ACHN (cell line): ENCODE measurements around the gene TMED5.

Experiments used
- DNase-seq: peaks from one replicate; pipeline ENCODE4 v3.0.0-alpha.2; 2015
- in situ Hi-C: cut with HindIII; loops from 2 replicates; pipeline ENCODE4 v1.10.0; 2017; ENCODE audit warnings: low sequenced_read_pairs, low pct_ligation_motif_present, low pct_unique_long_range_greater_than_20kb

The TMED5 gene

GRCh38 chr1:93137604-93138292 lies 42.5 kb downstream of the TMED5 start:
- in situ Hi-C loops = no loop called here
- DNase-seq = no peak

- DNase-seq = no peak
- in situ Hi-C loops = no loop called here
Observed at GRCh38 chr1:93136445-93136844, 43.8 kb downstream of the TMED5 start.

- in situ Hi-C loops = no loop called here
Observed at GRCh38 chr1:93132638-93133037, 47.6 kb downstream of the TMED5 start.

GRCh38 chr1:93129507-93130099 lies 50.6 kb downstream of the TMED5 start:
- DNase-seq = no peak

More at GRCh38 chr1:93132638-93133037, 47.6 kb downstream of the TMED5 start:
- no peak for DNase-seq

GRCh38 chr1:93124556-93125355 lies 55.5 kb downstream of the TMED5 start:
- no peak for DNase-seq
- in situ Hi-C loops = no loop called here

More at GRCh38 chr1:93129507-93130099, 50.6 kb downstream of the TMED5 start:
- in situ Hi-C loops = no loop called here

- no peak for DNase-seq
- in situ Hi-C loops = no loop called here
Observed at GRCh38 chr1:93123201-93123783, 56.9 kb downstream of the TMED5 start.

GRCh38 chr1:93120614-93121013 lies 59.6 kb downstream of the TMED5 start:
- no peak for DNase-seq
- in situ Hi-C loops = no loop called here

GRCh38 chr1:93114391-93114790 lies 65.8 kb downstream of the TMED5 start:
- DNase-seq = no peak
- in situ Hi-C loops = no loop called here

- in situ Hi-C loops = no loop called here
- DNase-seq = no peak
Observed at GRCh38 chr1:93113127-93113526, 67.1 kb downstream of the TMED5 start.

GRCh38 chr1:93111561-93111960 lies 68.7 kb downstream of the TMED5 start:
- in situ Hi-C loops = no loop called here
- no peak for DNase-seq

- in situ Hi-C loops = no loop called here
- DNase-seq = no peak
Observed at GRCh38 chr1:93111065-93111464, 69.1 kb downstream of the TMED5 start.

- DNase-seq = no peak
- in situ Hi-C loops = no loop called here
Observed at GRCh38 chr1:93109578-93109977, 70.6 kb downstream of the TMED5 start.

GRCh38 chr1:93108335-93108734 lies 71.9 kb downstream of the TMED5 start:
- in situ Hi-C loops = no loop called here

GRCh38 chr1:93107395-93107794 lies 72.8 kb downstream of the TMED5 start:
- in situ Hi-C loops = no loop called here
- DNase-seq = no peak

More at GRCh38 chr1:93108335-93108734, 71.9 kb downstream of the TMED5 start:
- DNase-seq = no peak

GRCh38 chr1:93106226-93106625 lies 74.0 kb downstream of the TMED5 start:
- no peak for DNase-seq
- in situ Hi-C loops = no loop called here

GRCh38 chr1:93102142-93102541 lies 78.1 kb downstream of the TMED5 start:
- in situ Hi-C loops = no loop called here
- DNase-seq = no peak
